ENCODE data around the gene CELF3.

Gene CELF3

GRCh38 chr1:151714820-151715725, 1.5 kb downstream of the CELF3 start:
- no peak for TF ChIP-seq CTCF (IDR thresholded peaks at IDR 0.05; ENCODE audit: low read depth, low read length)
- H3K4me3 ChIP-seq (replicated peaks in 1 of 2; ENCODE audit: low read depth in 2 of 2, low read length in 2 of 2), result no peak overlapping the region
- DNase-seq (ENCODE audit: low read depth in 2 of 2), result no peak

GRCh38 chr1:151713874-151714273, 2.7 kb downstream of the CELF3 start:
- H3K4me3 ChIP-seq (replicated peaks in 1 of 2; ENCODE audit: low read depth in 2 of 2, low read length in 2 of 2), result no peak overlapping the region
- DNase-seq (ENCODE audit: low read depth in 2 of 2), result no peak
- TF ChIP-seq CTCF (IDR thresholded peaks at IDR 0.05; ENCODE audit: low read depth, low read length), result no peak

DNA sequence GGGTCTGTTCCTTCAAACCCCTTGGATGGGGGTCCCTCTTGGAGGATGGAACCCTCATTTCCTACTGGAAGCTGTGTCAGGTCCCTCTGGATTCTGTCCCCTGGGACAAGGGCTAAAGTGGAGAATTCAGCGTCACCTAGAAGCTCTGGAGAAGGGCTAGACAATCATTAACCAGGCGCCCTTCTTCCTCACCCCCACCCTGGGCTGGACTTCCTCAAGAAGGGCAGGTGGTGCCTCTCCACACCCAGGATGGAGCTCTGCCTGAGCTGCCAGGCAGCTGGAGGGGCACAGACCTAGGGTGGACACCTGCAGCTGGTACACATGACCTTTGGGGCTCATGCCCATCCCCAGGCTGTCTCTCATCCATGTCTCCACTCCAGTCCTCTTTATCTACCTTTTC, 3.6 kb downstream of the CELF3 start:
- TF ChIP-seq CTCF (IDR thresholded peaks at IDR 0.05; ENCODE audit: low read depth, low read length), result no peak
- H3K4me3 ChIP-seq (replicated peaks in 1 of 2; ENCODE audit: low read depth in 2 of 2, low read length in 2 of 2), result no peak overlapping the region
- DNase-seq (ENCODE audit: low read depth in 2 of 2), result no peak

- no peak for DNase-seq (ENCODE audit: low read depth in 2 of 2)
- H3K4me3 ChIP-seq (replicated peaks in 1 of 2; ENCODE audit: low read depth in 2 of 2, low read length in 2 of 2), result no peak overlapping the region
- no peak for TF ChIP-seq CTCF (IDR thresholded peaks at IDR 0.05; ENCODE audit: low read depth, low read length)
These were observed 4.7 kb downstream of the CELF3 start for GRCh38 chr1:151711951-151712350.

- no peak for DNase-seq (ENCODE audit: low read depth in 2 of 2)
- TF ChIP-seq CTCF (IDR thresholded peaks at IDR 0.05; ENCODE audit: low read depth, low read length), result no peak
- no peak overlapping the region for H3K4me3 ChIP-seq (replicated peaks in 1 of 2; ENCODE audit: low read depth in 2 of 2, low read length in 2 of 2)
These were observed 5.4 kb downstream of the CELF3 start for GRCh38 chr1:151711044-151711800.

GRCh38 chr1:151710187-151710840, 6.3 kb downstream of the CELF3 start:
- peak; percentile 47 to 48 for DNase-seq (ENCODE audit: low read depth in 2 of 2)
- H3K4me3 ChIP-seq (replicated peaks in 1 of 2; ENCODE audit: low read depth in 2 of 2, low read length in 2 of 2), result no peak overlapping the region
- TF ChIP-seq CTCF (IDR thresholded peaks at IDR 0.05; ENCODE audit: low read depth, low read length), result no peak

Data from cardiac fibroblast (primary cell).